Progenitor cell of endocrine pancreas (in vitro differentiated cells): ENCODE measurements around the gene CCR4. TPM values are rescaled to one million over a fixed set of nuclear protein-coding genes. Genes with fewer than 3 reads are reported as not detected.

Source experiments
- DNase-seq: peaks from one replicate; pipeline ENCODE4 v3.0.0; 2021; ENCODE audit warnings: low spot score; ENCODE audit not compliant: unreplicated experiment
- H3K27ac Mint-ChIP-seq: 2 replicates; pipeline ENCODE4 v1.8.0; 2021; ENCODE audit warnings: mild to moderate bottlenecking, moderate library complexity, mixed read lengths
- H3K27me3 Mint-ChIP-seq: 2 replicates; pipeline ENCODE4 v1.8.0; 2021; ENCODE audit warnings: mixed read lengths
- H3K36me3 Mint-ChIP-seq: 2 replicates; pipeline ENCODE4 v1.8.0; 2022; ENCODE audit warnings: mixed read lengths; ENCODE audit not compliant: insufficient read depth
- H3K4me1 Mint-ChIP-seq: 2 replicates; pipeline ENCODE4 v1.8.0; 2021; ENCODE audit warnings: low read depth, mixed read lengths
- H3K4me3 Mint-ChIP-seq: 2 replicates; pipeline ENCODE4 v1.8.0; 2021; ENCODE audit warnings: low read depth, mild to moderate bottlenecking, moderate library complexity, mixed read lengths
- H3K9me3 Mint-ChIP-seq: 2 replicates; pipeline ENCODE4 v1.8.0; 2021; ENCODE audit warnings: low read depth, mixed read lengths
- CTCF ChIP-seq: fragments of 200-600 bp; sonication (generic); IDR thresholded peaks from one replicate; pipeline ENCODE4 v1.5.0; 2021; ENCODE audit warnings: antibody characterized with exemption, mild to moderate bottlenecking; ENCODE audit not compliant: unreplicated experiment
- total RNA-seq: library from RNA; stranded (reverse); gene quantifications from 2 replicates; pipeline ENCODE4 v1.2.1, GENCODE V29; 2021

Gene CCR4
- total RNA-seq, 1 donor from 2014 or later: not detected

- Mint-ChIP-seq H3K36me3 (peaks cover 16% of the 10 kb centered on the region), H3K9me3 (no peaks in the 10 kb centered on the region), H3K27ac (no peak overlapping the region), H3K27me3 (no peaks in the 10 kb centered on the region), H3K4me1 (no peaks in the 10 kb centered on the region), H3K4me3 (no peak overlapping the region)
- TF ChIP-seq CTCF: no peak
- no peak for DNase-seq
These were observed 51.9 kb downstream of the CCR4 start for GRCh38 chr3:33003308-33003707.

DNA sequence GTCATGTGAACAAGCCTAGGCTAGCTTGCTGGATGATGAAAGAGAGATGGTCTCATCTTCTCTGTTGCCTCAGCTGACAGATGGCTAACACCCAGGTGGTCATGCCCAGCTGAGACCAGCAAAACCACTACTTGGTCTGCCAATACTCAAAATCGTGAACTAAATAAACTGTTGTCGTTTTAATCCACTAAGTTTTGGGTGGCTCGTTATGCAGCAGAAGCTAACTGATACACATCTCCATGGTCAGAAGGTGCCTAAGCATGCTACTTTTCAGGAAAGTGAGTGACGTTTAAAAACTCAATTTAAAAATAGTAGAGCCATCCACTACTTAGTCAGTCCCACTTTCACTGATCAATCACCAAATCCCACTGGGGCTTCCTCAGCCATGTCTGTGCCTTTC, 52.8 kb downstream of the CCR4 start:
- no peak for DNase-seq
- H3K9me3 Mint-ChIP-seq: no peaks in the 10 kb centered on the region
- no peak for TF ChIP-seq CTCF
- no peaks in the 10 kb centered on the region for H3K4me1 Mint-ChIP-seq
- peaks cover 18% of the 10 kb centered on the region for H3K36me3 Mint-ChIP-seq
- no peak overlapping the region for H3K4me3 Mint-ChIP-seq
- H3K27me3 Mint-ChIP-seq: no peaks in the 10 kb centered on the region
- H3K27ac Mint-ChIP-seq: no peak overlapping the region

- no peak for TF ChIP-seq CTCF
- peaks cover 3% of the 10 kb centered on the region for H3K9me3 Mint-ChIP-seq
- H3K27ac Mint-ChIP-seq: no peak overlapping the region
These were observed 53.5 kb downstream of the CCR4 start for GRCh38 chr3:33004961-33005360.

More at GRCh38 chr3:33004961-33005360, 53.5 kb downstream of the CCR4 start:
- H3K4me1 Mint-ChIP-seq: no peaks in the 10 kb centered on the region
- H3K4me3 Mint-ChIP-seq: no peak overlapping the region
- peaks cover 21% of the 10 kb centered on the region for H3K36me3 Mint-ChIP-seq
- no peaks in the 10 kb centered on the region for H3K27me3 Mint-ChIP-seq
- DNase-seq: no peak

Other genes with a start within 250 kb of the CCR4 start
- gene TRIM71, start 133.6 kb upstream of the CCR4 start, total RNA-seq: 61.3 and 61.6 TPM in 2 replicates
- 91.5 and 98.6 TPM in 2 replicates for gene GLB1, start 145.5 kb downstream of the CCR4 start, total RNA-seq
- 7.5 and 7.7 TPM in 2 replicates for gene TMPPE, start 145.5 kb downstream of the CCR4 start, total RNA-seq
- gene CRTAP, start 162.4 kb downstream of the CCR4 start, total RNA-seq: 64.7 and 66.9 TPM in 2 replicates